ENCODE results near the gene ACSM6. TPM values are rescaled to one million over a fixed set of nuclear protein-coding genes. Genes with fewer than 3 reads are reported as not detected.

The ACSM6 gene
- total and polyA plus RNA-seq, 2 of the 8 experiments (the other 6 are each of a cell fraction or from before 2014, with no cell fraction given) = 0.33 TPM; not detected in 1

- peaks cover 2 to 9% (median 6%) of the 10 kb centered on the region in 4 experiments; a peak in 4 of 7 replicates for H3K4me1 ChIP-seq (replicated peaks in 1 of 4; ENCODE audit: control insufficient read depth in 3 of 4, insufficient read depth in 4 of 4, low read length in 3 of 4)
- no peaks in the 10 kb centered on the region for H3K23me2 ChIP-seq (ENCODE audit: low read depth, low read length)
- WGBS, 2 experiments (ENCODE audit: extremely low coverage in 1 of 2, insufficient coverage in 1 of 2, insufficient read length in 1 of 2, insufficient replicate concordance in 2 of 2, low coverage in 1 of 2, low lambda C conversion rate in 2 of 2, missing lambda C conversion rate in 1 of 2) = 30% methylated on average over 3 of the region's 3 CpGs; no CpG with 5 or more reads in 1 of the 2 experiments
- CTCF ChIA-PET (ENCODE audit: partially characterized antibody) = interaction anchor here (0.6 to 1.3 kb wide), 6 partner anchors 12 to 565 kb away, joined by 3 to 5 read pairs (median 3); no protein-coding TSS in a partner anchor
- H3K9ac ChIP-seq (replicated peaks in 1 of 4; ENCODE audit: extremely low read depth in 1 of 4, low read depth in 3 of 4, low read length in 3 of 4) = no peak overlapping the region
- peak overlapping the region; percentile 64 for H3K4ac ChIP-seq (replicated peaks; ENCODE audit: insufficient read length, low read depth, low read length)
- no peak overlapping the region for H3K14ac ChIP-seq (ENCODE audit: insufficient read length)
- DNase-seq (ENCODE audit: low read depth in 1 of 2, low spot score in 2 of 2) (no peak), FAIRE-seq (peak; percentile 86)
- H2BK5ac ChIP-seq (ENCODE audit: low read depth, low read length) = no peak overlapping the region; the same call in 1 of the 2 replicates
- peak overlapping the region; percentile 44 for H2BK120ac ChIP-seq (replicated peaks; ENCODE audit: low read depth, low read length)
- H3K56ac ChIP-seq (replicated peaks; ENCODE audit: insufficient read length, low read depth, low read length) = no peak overlapping the region
- H2BK20ac ChIP-seq (ENCODE audit: low read length) = 0 out of 2 replicates have a peak overlapping the region, but pooled peaks have one; percentile 35
- no peaks in the 10 kb centered on the region for H4K20me1 ChIP-seq (replicated peaks in 1 of 2; ENCODE audit: control insufficient read depth in 1 of 2, insufficient read depth in 2 of 2, low read length in 2 of 2)
- H3K79me2 ChIP-seq (ENCODE audit: control insufficient read depth in 1 of 2, insufficient read depth in 2 of 2, low read length in 2 of 2) = no peaks in the 10 kb centered on the region
- no peak overlapping the region for H3K23ac ChIP-seq (ENCODE audit: insufficient read length)
- H2BK12ac ChIP-seq (ENCODE audit: low read depth, low read length) = no peak overlapping the region
- H4K5ac ChIP-seq (ENCODE audit: insufficient read length, low read depth, low read length) = no peak overlapping the region
- no peak overlapping the region for H3K4me3 ChIP-seq (ENCODE audit: extremely low read depth in 1 of 4, insufficient read depth in 2 of 4, low read depth in 3 of 4, low read length in 4 of 4)
- no peaks in the 10 kb centered on the region for H3K79me1 ChIP-seq (ENCODE audit: low read depth, low read length)
- no peak overlapping the region for H2AFZ ChIP-seq (ENCODE audit: low read length)
- H3K27me3 ChIP-seq (replicated peaks in 1 of 4; ENCODE audit: control insufficient read depth in 3 of 4, extremely low read depth in 1 of 4, insufficient read depth in 3 of 4, low read length in 3 of 4) = no peaks in the 10 kb centered on the region; a peak in 1 of 7 replicates
- no peak overlapping the region for H2AK5ac ChIP-seq (ENCODE audit: low read depth, low read length)
- POLR2A ChIA-PET (ENCODE audit: partially characterized antibody) = interaction anchor here (1.4 to 1.6 kb wide), 2 partner anchors 33 to 35 kb away, joined by 8 to 10 read pairs; no protein-coding TSS in a partner anchor
- no peak overlapping the region for H2BK15ac ChIP-seq (ENCODE audit: low read length)
- no peaks in the 10 kb centered on the region for H3K9me3 ChIP-seq (ENCODE audit: insufficient read depth in 2 of 2, low read depth in 1 of 2, low read length in 1 of 2)
- no peaks in the 10 kb centered on the region for H3K36me3 ChIP-seq (ENCODE audit: control insufficient read depth in 2 of 4, insufficient read depth in 4 of 4, low read length in 3 of 4)
- H3K4me2 ChIP-seq (ENCODE audit: insufficient read depth in 1 of 2, low read depth in 2 of 2, low read length in 2 of 2) = peak overlapping the region in 1 of 2 experiments; percentile 18; a peak in 1 of 4 replicates
- peak overlapping the region; percentile 11 for H4K91ac ChIP-seq (replicated peaks; ENCODE audit: insufficient read length, low read length)
- H3K27ac ChIP-seq (ENCODE audit: low read depth, low read length) = no peak overlapping the region
- no peak overlapping the region for H4K8ac ChIP-seq (ENCODE audit: extremely low read depth, insufficient read depth, low read length)
- no peak overlapping the region for H3K18ac ChIP-seq (ENCODE audit: extremely low read depth, low read length)
- TF ChIP-seq JUND (IDR thresholded peaks at IDR 0.05; ENCODE audit: low read length) (no peak), CTCF (IDR thresholded peaks at IDR 0.05; ENCODE audit: control extremely low read depth in 1 of 3, insufficient read depth in 1 of 3, low read depth in 1 of 3, low read length in 3 of 3) (no peak), MAX (IDR thresholded peaks at IDR 0.05) (peak; percentile 70), RFX5 (IDR thresholded peaks at IDR 0.05; ENCODE audit: borderline replicate concordance, low read depth, low read length) (no peak), BACH1 (IDR thresholded peaks at IDR 0.05; ENCODE audit: low read length) (no peak), GABPA (IDR thresholded peaks at IDR 0.05; ENCODE audit: borderline replicate concordance, insufficient read depth, low read length) (no peak), POU5F1 (IDR thresholded peaks at IDR 0.05; ENCODE audit: low read depth, low read length) (no peak), EP300 (IDR thresholded peaks at IDR 0.05; ENCODE audit: borderline replicate concordance in 1 of 2, low read depth in 2 of 2, low read length in 2 of 2) (no peak), BRCA1 (IDR thresholded peaks at IDR 0.05; ENCODE audit: low read depth, low read length) (no peak), YY1 (IDR thresholded peaks at IDR 0.05; ENCODE audit: low read depth, low read length) (0 out of 2 replicates have a peak, but pooled peaks have one; percentile 33), POLR2AphosphoS5 (IDR thresholded peaks at IDR 0.05; ENCODE audit: low read depth, low read length) (no peak)
Measured at GRCh38 chr10:95196046-95196445, 2.0 kb downstream of the ACSM6 start.

All from H1 (cell line).